GM23338 (cell line): Measurements from ENCODE around the gene CFHR4. TPM values are rescaled to one million over a fixed set of nuclear protein-coding genes. Genes with fewer than 3 reads are reported as not detected.

Experiments
- ATAC-seq: fragments of 200-7000 bp; cut with Tn5 transposase; 3 replicates; pipeline ENCODE4 v1.9.1; 2020
- DNase-seq: peaks from one replicate; pipeline ENCODE4 v3.0.0-alpha.2; 2015; ENCODE audit warnings: low spot score
- H2AFZ ChIP-seq: fragments of 200-600 bp; sonication (generic); 2 replicates; pipeline ENCODE4 v1.8.0; 2016; ENCODE audit warnings: antibody characterized with exemption, mild to moderate bottlenecking, moderate library complexity
- H3F3A ChIP-seq: fragments of 200-600 bp; sonication (generic); replicated peaks from 2 replicates; pipeline ENCODE4 v1.8.0; 2017; ENCODE audit warnings: antibody characterized with exemption, mixed run types, low read depth
- H3K27ac ChIP-seq: fragments of 200-600 bp; sonication (generic); 2 replicates; pipeline ENCODE4 v1.6.1; 2016; ENCODE audit warnings: low read depth
- H3K27me3 ChIP-seq: fragments of 200-600 bp; sonication (generic); 2 replicates; pipeline ENCODE4 v1.8.0; 2016; ENCODE audit warnings: mild to moderate bottlenecking, mixed run types, moderate library complexity; ENCODE audit not compliant: insufficient read depth
- H3K36me3 ChIP-seq: fragments of 200-600 bp; sonication (generic); 2 replicates; pipeline ENCODE4 v1.8.0; 2016; ENCODE audit warnings: mild to moderate bottlenecking; ENCODE audit not compliant: insufficient read depth
- H3K4me1 ChIP-seq: fragments of 200-600 bp; sonication (generic); 2 replicates; pipeline ENCODE4 v1.8.0; 2016; ENCODE audit warnings: mild to moderate bottlenecking, moderate library complexity; ENCODE audit not compliant: insufficient read depth
- H3K4me2 ChIP-seq: fragments of 200-600 bp; sonication (generic); 2 replicates; pipeline ENCODE4 v1.7.1; 2017; ENCODE audit warnings: mixed run types
- H3K4me3 ChIP-seq: fragments of 200-600 bp; sonication (generic); 2 replicates; pipeline ENCODE4 v1.6.1; 2016; ENCODE audit warnings: mixed run types
- H3K79me2 ChIP-seq: fragments of 200-600 bp; sonication (generic); replicated peaks from 2 replicates; pipeline ENCODE4 v1.8.0; 2017; ENCODE audit warnings: mild to moderate bottlenecking; ENCODE audit not compliant: insufficient read depth
- H3K9me2 ChIP-seq: fragments of 200-600 bp; sonication (generic); 2 replicates; pipeline ENCODE4 v1.8.0; 2017; ENCODE audit not compliant: insufficient read depth
- H4K20me1 ChIP-seq: fragments of 200-600 bp; sonication (generic); replicated peaks from 2 replicates; pipeline ENCODE4 v1.8.0; 2017; ENCODE audit warnings: mild to moderate bottlenecking; ENCODE audit not compliant: insufficient read depth
- H3K27ac Mint-ChIP-seq: 2 replicates; pipeline ENCODE4 v1.8.0; 2020; ENCODE audit warnings: inconsistent platforms, mild to moderate bottlenecking, moderate library complexity, mixed read lengths
- H3K27me3 Mint-ChIP-seq: 3 replicates; pipeline ENCODE4 v1.8.0; 2022; ENCODE audit warnings: low read depth, mild to moderate bottlenecking, moderate library complexity, mixed read lengths, inconsistent platforms; ENCODE audit not compliant: insufficient read depth, poor library complexity
- H3K36me3 Mint-ChIP-seq: 3 replicates; pipeline ENCODE4 v1.8.0; 2021; ENCODE audit warnings: low read depth, mild to moderate bottlenecking, inconsistent platforms, moderate library complexity, mixed read lengths
- H3K4me1 Mint-ChIP-seq: 3 replicates; pipeline ENCODE4 v1.8.0; 2020; ENCODE audit warnings: mild to moderate bottlenecking, inconsistent platforms, mixed read lengths
- H3K4me3 Mint-ChIP-seq: 3 replicates; pipeline ENCODE4 v1.8.0; 2021; ENCODE audit warnings: moderate library complexity, mild to moderate bottlenecking, inconsistent platforms, mixed read lengths
- H3K9me3 Mint-ChIP-seq: 3 replicates; pipeline ENCODE4 v1.8.0; 2020; ENCODE audit warnings: moderate library complexity, mild to moderate bottlenecking, inconsistent platforms, mixed read lengths
- CREB1 ChIP-seq: fragments of 250-450 bp; sonication (Bioruptor Pico); IDR thresholded peaks from 2 replicates; pipeline ENCODE4 v1.5.0; 2020; ENCODE audit warnings: low read depth, mild to moderate bottlenecking, moderate library complexity
- EZH2 ChIP-seq: fragments of 200-600 bp; sonication (generic); IDR thresholded peaks from one replicate; pipeline ENCODE4 v1.8.0; 2017; ENCODE audit warnings: antibody characterized with exemption, mild to moderate bottlenecking, low read depth; ENCODE audit not compliant: unreplicated experiment
- EZH2phosphoT487 ChIP-seq: fragments of 200-600 bp; sonication (generic); IDR thresholded peaks from one replicate; pipeline ENCODE4 v1.8.1; 2018; ENCODE audit warnings: antibody characterized with exemption; ENCODE audit not compliant: unreplicated experiment
- JUNB ChIP-seq: IDR thresholded peaks from one replicate; pipeline ENCODE4 v1.6.1; 2016; ENCODE audit warnings: antibody characterized with exemption; ENCODE audit not compliant: unreplicated experiment
- NANOG ChIP-seq: IDR thresholded peaks from 2 replicates; pipeline ENCODE4 v1.6.1; 2016; ENCODE audit warnings: antibody characterized with exemption, borderline replicate concordance
- POLR2AphosphoS5 ChIP-seq: IDR thresholded peaks from 2 replicates; pipeline ENCODE4 v1.6.1; 2016; ENCODE audit warnings: antibody characterized with exemption, low read depth
- REST ChIP-seq: IDR thresholded peaks from one replicate; pipeline ENCODE4 v1.6.1; 2018; ENCODE audit warnings: antibody characterized with exemption; ENCODE audit not compliant: unreplicated experiment
- STAT1 ChIP-seq: IDR thresholded peaks from one replicate; pipeline ENCODE4 v1.6.1; 2016; ENCODE audit warnings: antibody characterized with exemption; ENCODE audit not compliant: unreplicated experiment
- ZNF114 ChIP-seq: fragments of 250-450 bp; sonication (Bioruptor Pico); IDR thresholded peaks from 2 replicates; pipeline ENCODE4 v1.5.0; 2020; ENCODE audit warnings: mild to moderate bottlenecking, moderate library complexity
- ZNF331 ChIP-seq: fragments of 250-450 bp; sonication (Bioruptor Pico); IDR thresholded peaks from 2 replicates; pipeline ENCODE4 v1.5.0; 2020; ENCODE audit warnings: low read depth, mild to moderate bottlenecking, moderate library complexity
- long read RNA-seq: library from polyadenylated mRNA; unstranded; transcript quantifications from one replicate; pipeline ENCODE4 v2.0.0, GENCODE V29; 2020; ENCODE audit not compliant: unreplicated experiment
- polyA plus RNA-seq: library from polyadenylated mRNA; unstranded; fragments of >200 nt; fragmentation: Nextera tagmentation; extraction: Ambion mirVana; gene quantifications from 2 replicates; pipeline ENCODE4 v1.2.1, GENCODE V29; 2016
- total RNA-seq: library from RNA; depleted of rRNA; stranded (reverse); fragments of >200 nt; shearing (Covaris generic); gene quantifications from 2 replicates; pipeline ENCODE4 v1.2.3, GENCODE V29; 2014; rRNA removed
- TF ChIP-seq, protein P1 (sequence below), 2 experiments: fragments of 200-600 bp in 1 of 2; sonication (generic) in 1 of 2; conservative IDR thresholded peaks; 2 replicates each; pipeline versions ENCODE4 v1.5.1 to v1.6.1; 2016 to 2017; ENCODE audit warnings: antibody characterized with exemption in 2 of 2, low read depth in 2 of 2, mild to moderate bottlenecking in 2 of 2, moderate library complexity in 1 of 2
- TF ChIP-seq, protein P2 (sequence below): fragments of 250-450 bp; sonication (Bioruptor Pico); IDR thresholded peaks from 2 replicates; pipeline ENCODE4 v1.5.0; 2020; ENCODE audit warnings: mild to moderate bottlenecking, moderate library complexity
- TF ChIP-seq, protein P3 (sequence below): IDR thresholded peaks from 2 replicates; pipeline ENCODE4 v1.6.1; 2016; ENCODE audit warnings: antibody characterized with exemption

Gene CFHR4
- not detected in 2 replicates for total RNA-seq
- polyA plus RNA-seq: not detected in 2 replicates
- long read RNA-seq: 0 reads

DNA sequence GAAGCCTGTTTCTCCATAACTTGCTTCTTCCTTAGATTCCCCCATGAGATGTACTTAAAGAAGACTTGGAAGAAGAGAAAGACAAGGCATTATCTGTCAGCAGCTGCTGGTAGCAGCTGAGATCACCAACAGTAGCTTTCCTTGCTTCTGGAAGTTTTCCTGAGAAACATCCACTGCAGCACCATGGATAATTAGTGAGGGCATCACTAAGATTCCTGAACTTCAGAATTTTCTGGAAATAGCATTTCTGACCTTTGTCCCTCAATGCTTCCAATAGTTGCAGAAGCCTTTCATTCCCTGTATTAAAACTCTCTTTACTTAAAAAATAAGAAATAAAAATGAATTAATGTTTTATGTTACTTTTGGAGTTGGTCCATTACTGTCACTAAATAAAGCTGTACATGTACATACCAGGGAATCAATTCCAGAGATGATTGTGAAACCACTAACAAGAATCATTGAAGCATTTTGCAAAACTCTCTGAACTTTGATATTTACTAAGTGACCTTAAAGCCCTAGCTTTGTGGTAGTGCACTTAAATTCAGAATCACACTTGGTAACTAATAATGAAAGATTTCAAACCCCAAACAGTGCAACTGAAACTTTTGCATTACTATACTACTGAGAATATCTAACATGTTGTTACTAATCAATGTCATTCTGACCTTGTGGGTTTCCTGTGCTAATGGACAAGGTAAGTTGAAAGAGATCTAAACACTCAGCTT is at the start of gene CFHR4:
TSS of gene CFHR4 (plus strand) at position 538 of the 725 bp plus-strand sequence. CDS start at position 637, 99 bp downstream.
- no peak within 1 kb of the TSS for H3K4me2 ChIP-seq
- H4K20me1 ChIP-seq: no peaks in the 10 kb centered on the region
- H3K27ac Mint-ChIP-seq: no peak within 1 kb of the TSS
- H3K36me3 ChIP-seq: peaks cover 4% of the 10 kb centered on the region; the same call in 1 of the 2 replicates
- H3F3A ChIP-seq: no peaks in the 10 kb centered on the region
- H3K79me2 ChIP-seq: no peaks in the 10 kb centered on the region
- H3K4me1 Mint-ChIP-seq: no peaks in the 10 kb centered on the region
- no peaks in the 10 kb centered on the region for H3K27me3 ChIP-seq
- no peaks in the 10 kb centered on the region for H3K4me1 ChIP-seq
- no peak within 1 kb of the TSS for H3K4me3 Mint-ChIP-seq
- no peak within 1 kb of the TSS for H3K4me3 ChIP-seq
- H3K27me3 Mint-ChIP-seq: no peaks in the 10 kb centered on the region
- no peak within 1 kb of the TSS for H2AFZ ChIP-seq
- peaks cover 11% of the 10 kb centered on the region; the same call in 2 of the 3 replicates for H3K36me3 Mint-ChIP-seq
- peaks cover 20% of the 10 kb centered on the region for H3K9me3 Mint-ChIP-seq
- ATAC-seq: no peak
- no peaks in the 10 kb centered on the region for H3K9me2 ChIP-seq
- TF ChIP-seq, protein P1, sequence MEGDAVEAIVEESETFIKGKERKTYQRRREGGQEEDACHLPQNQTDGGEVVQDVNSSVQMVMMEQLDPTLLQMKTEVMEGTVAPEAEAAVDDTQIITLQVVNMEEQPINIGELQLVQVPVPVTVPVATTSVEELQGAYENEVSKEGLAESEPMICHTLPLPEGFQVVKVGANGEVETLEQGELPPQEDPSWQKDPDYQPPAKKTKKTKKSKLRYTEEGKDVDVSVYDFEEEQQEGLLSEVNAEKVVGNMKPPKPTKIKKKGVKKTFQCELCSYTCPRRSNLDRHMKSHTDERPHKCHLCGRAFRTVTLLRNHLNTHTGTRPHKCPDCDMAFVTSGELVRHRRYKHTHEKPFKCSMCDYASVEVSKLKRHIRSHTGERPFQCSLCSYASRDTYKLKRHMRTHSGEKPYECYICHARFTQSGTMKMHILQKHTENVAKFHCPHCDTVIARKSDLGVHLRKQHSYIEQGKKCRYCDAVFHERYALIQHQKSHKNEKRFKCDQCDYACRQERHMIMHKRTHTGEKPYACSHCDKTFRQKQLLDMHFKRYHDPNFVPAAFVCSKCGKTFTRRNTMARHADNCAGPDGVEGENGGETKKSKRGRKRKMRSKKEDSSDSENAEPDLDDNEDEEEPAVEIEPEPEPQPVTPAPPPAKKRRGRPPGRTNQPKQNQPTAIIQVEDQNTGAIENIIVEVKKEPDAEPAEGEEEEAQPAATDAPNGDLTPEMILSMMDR (conservative IDR thresholded peaks at IDR 0.05; ENCODE audit: low read depth in 2 of 2): no peak
- TF ChIP-seq NANOG (no peak), CREB1 (CRISPR knock-in tag) (no peak), ZNF114 (CRISPR knock-in tag) (no peak), ZNF331 (CRISPR knock-in tag) (no peak), STAT1 (no peak), EZH2phosphoT487 (no peak), JUNB (no peak), POLR2AphosphoS5 (no peak), EZH2 (no peak), REST (no peak)
- TF ChIP-seq, protein P2, sequence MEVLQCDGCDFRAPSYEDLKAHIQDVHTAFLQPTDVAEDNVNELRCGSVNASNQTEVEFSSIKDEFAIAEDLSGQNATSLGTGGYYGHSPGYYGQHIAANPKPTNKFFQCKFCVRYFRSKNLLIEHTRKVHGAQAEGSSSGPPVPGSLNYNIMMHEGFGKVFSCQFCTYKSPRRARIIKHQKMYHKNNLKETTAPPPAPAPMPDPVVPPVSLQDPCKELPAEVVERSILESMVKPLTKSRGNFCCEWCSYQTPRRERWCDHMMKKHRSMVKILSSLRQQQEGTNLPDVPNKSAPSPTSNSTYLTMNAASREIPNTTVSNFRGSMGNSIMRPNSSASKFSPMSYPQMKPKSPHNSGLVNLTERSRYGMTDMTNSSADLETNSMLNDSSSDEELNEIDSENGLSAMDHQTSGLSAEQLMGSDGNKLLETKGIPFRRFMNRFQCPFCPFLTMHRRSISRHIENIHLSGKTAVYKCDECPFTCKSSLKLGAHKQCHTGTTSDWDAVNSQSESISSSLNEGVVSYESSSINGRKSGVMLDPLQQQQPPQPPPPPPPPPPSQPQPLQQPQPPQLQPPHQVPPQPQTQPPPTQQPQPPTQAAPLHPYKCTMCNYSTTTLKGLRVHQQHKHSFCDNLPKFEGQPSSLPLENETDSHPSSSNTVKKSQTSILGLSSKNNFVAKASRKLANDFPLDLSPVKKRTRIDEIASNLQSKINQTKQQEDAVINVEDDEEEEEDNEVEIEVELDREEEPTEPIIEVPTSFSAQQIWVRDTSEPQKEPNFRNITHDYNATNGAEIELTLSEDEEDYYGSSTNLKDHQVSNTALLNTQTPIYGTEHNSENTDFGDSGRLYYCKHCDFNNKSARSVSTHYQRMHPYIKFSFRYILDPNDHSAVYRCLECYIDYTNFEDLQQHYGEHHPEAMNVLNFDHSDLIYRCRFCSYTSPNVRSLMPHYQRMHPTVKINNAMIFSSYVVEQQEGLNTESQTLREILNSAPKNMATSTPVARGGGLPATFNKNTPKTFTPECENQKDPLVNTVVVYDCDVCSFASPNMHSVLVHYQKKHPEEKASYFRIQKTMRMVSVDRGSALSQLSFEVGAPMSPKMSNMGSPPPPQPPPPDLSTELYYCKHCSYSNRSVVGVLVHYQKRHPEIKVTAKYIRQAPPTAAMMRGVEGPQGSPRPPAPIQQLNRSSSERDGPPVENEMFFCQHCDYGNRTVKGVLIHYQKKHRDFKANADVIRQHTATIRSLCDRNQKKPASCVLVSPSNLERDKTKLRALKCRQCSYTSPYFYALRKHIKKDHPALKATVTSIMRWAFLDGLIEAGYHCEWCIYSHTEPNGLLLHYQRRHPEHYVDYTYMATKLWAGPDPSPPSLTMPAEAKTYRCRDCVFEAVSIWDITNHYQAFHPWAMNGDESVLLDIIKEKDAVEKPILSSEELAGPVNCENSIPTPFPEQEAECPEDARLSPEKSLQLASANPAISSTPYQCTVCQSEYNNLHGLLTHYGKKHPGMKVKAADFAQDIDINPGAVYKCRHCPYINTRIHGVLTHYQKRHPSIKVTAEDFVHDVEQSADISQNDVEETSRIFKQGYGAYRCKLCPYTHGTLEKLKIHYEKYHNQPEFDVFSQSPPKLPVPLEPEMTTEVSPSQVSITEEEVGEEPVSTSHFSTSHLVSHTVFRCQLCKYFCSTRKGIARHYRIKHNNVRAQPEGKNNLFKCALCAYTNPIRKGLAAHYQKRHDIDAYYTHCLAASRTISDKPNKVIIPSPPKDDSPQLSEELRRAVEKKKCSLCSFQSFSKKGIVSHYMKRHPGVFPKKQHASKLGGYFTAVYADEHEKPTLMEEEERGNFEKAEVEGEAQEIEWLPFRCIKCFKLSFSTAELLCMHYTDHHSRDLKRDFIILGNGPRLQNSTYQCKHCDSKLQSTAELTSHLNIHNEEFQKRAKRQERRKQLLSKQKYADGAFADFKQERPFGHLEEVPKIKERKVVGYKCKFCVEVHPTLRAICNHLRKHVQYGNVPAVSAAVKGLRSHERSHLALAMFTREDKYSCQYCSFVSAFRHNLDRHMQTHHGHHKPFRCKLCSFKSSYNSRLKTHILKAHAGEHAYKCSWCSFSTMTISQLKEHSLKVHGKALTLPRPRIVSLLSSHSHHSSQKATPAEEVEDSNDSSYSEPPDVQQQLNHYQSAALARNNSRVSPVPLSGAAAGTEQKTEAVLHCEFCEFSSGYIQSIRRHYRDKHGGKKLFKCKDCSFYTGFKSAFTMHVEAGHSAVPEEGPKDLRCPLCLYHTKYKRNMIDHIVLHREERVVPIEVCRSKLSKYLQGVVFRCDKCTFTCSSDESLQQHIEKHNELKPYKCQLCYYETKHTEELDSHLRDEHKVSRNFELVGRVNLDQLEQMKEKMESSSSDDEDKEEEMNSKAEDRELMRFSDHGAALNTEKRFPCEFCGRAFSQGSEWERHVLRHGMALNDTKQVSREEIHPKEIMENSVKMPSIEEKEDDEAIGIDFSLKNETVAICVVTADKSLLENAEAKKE (CRISPR knock-in tag): no peak
- TF ChIP-seq, protein P3, sequence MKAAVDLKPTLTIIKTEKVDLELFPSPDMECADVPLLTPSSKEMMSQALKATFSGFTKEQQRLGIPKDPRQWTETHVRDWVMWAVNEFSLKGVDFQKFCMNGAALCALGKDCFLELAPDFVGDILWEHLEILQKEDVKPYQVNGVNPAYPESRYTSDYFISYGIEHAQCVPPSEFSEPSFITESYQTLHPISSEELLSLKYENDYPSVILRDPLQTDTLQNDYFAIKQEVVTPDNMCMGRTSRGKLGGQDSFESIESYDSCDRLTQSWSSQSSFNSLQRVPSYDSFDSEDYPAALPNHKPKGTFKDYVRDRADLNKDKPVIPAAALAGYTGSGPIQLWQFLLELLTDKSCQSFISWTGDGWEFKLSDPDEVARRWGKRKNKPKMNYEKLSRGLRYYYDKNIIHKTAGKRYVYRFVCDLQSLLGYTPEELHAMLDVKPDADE: no peak
- DNase-seq: no peak
- H3K27ac ChIP-seq: no peak within 1 kb of the TSS
